Upper lobe of left lung (tissue), 4 donors: Measurements from ENCODE around the gene PPP1R13B.

Experiments used
- POLR2AphosphoS5 ChIP-seq, 2 donors: sonication (generic); formaldehyde crosslinking; IDR thresholded peaks; one replicate each; pipeline ENCODE4 v1.5.1; 2017; ENCODE audit warnings: antibody characterized with exemption in 2 of 2
- TF ChIP-seq, protein P1 (sequence below), 6 experiments: fragments of 450-650 bp in 4 of 6; fragments of 200-600 bp in 2 of 6; sonication (generic) in 2 of 6; IDR thresholded peaks; one replicate each; pipeline ENCODE4 v1.5.1; 2016 to 2019; ENCODE audit warnings: antibody characterized with exemption in 6 of 6

DNA sequence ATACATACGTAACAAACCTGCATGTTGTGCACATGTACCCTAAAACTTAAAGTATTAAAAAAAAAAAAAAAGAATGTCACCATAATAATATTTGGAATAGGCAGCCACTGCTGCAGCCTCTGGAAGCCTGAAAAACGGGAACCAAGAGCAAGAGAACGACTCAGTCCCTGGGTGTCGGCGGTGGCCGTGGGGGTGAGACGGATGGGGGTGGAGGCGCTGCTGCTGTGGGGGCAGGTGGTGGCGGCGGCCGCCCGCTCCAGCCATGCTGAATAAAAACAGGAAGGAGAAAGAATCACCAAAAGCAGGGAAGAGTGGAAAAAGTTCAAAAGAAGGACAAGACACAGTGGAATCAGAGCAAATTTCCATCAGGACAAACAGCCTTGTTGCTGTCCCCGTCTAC, 84.8 kb downstream of the PPP1R13B start:
- TF ChIP-seq, protein P1, sequence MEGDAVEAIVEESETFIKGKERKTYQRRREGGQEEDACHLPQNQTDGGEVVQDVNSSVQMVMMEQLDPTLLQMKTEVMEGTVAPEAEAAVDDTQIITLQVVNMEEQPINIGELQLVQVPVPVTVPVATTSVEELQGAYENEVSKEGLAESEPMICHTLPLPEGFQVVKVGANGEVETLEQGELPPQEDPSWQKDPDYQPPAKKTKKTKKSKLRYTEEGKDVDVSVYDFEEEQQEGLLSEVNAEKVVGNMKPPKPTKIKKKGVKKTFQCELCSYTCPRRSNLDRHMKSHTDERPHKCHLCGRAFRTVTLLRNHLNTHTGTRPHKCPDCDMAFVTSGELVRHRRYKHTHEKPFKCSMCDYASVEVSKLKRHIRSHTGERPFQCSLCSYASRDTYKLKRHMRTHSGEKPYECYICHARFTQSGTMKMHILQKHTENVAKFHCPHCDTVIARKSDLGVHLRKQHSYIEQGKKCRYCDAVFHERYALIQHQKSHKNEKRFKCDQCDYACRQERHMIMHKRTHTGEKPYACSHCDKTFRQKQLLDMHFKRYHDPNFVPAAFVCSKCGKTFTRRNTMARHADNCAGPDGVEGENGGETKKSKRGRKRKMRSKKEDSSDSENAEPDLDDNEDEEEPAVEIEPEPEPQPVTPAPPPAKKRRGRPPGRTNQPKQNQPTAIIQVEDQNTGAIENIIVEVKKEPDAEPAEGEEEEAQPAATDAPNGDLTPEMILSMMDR (IDR thresholded peaks at IDR 0.05), result no peak
- no peak for TF ChIP-seq POLR2AphosphoS5 (IDR thresholded peaks at IDR 0.05)
